OCI-LY1 (cell line): Measurements from ENCODE around the gene FLG.
"Not testable (repeated sequence)": the region's sequence is repeated elsewhere in the genome, so short reads cannot be mapped to it uniquely, and the experiment has no call there.

ENCODE experiments used
- H2AFZ ChIP-seq: fragments of 200-600 bp; sonication (generic), shearing (Covaris generic); 2 replicates; pipeline ENCODE4 v1.6.0; 2014; ENCODE audit warnings: antibody characterized with exemption, mild to moderate bottlenecking, low read length
- H3F3A ChIP-seq: fragments of 200-600 bp; sonication (generic), shearing (Covaris generic); 2 replicates; pipeline ENCODE4 v1.6.0; 2014; ENCODE audit warnings: mild to moderate bottlenecking, antibody characterized with exemption, low read length, moderate library complexity; ENCODE audit not compliant: insufficient read depth
- H3K27ac ChIP-seq: fragments of 200-600 bp; sonication (generic); 2 replicates; pipeline ENCODE4 v1.5.1; 2014; ENCODE audit warnings: low read length, mixed run types, mild to moderate bottlenecking, low read depth; ENCODE audit not compliant: poor library complexity, severe bottlenecking
- H3K27me3 ChIP-seq: fragments of 200-600 bp; sonication (generic); 2 replicates; pipeline ENCODE4 v1.6.0; 2014; ENCODE audit warnings: antibody characterized with exemption, mild to moderate bottlenecking, low read length, moderate library complexity; ENCODE audit not compliant: insufficient read depth
- H3K36me3 ChIP-seq: fragments of 200-600 bp; sonication (generic); 2 replicates; pipeline ENCODE4 v1.6.1; 2014; ENCODE audit warnings: mild to moderate bottlenecking, antibody characterized with exemption, low read length, moderate library complexity, mixed read lengths; ENCODE audit not compliant: insufficient read depth
- H3K4me1 ChIP-seq: fragments of 200-600 bp; sonication (generic); 2 replicates; pipeline ENCODE4 v1.5.1; 2014; ENCODE audit warnings: mild to moderate bottlenecking, low read length, moderate library complexity; ENCODE audit not compliant: insufficient read depth, severe bottlenecking
- H3K4me2 ChIP-seq: fragments of 200-600 bp; sonication (generic), shearing (Covaris generic); 2 replicates; pipeline ENCODE4 v1.6.1; 2014; ENCODE audit warnings: low read length
- H3K4me3 ChIP-seq: fragments of 200-600 bp; sonication (generic); 2 replicates; pipeline ENCODE4 v1.5.1; 2014; ENCODE audit warnings: low read length, low read depth, mild to moderate bottlenecking, mixed read lengths; ENCODE audit not compliant: poor library complexity, severe bottlenecking
- H3K79me2 ChIP-seq: fragments of 200-600 bp; shearing (Covaris generic); 2 replicates; pipeline ENCODE4 v1.6.1; 2016; ENCODE audit warnings: mixed run types, low read length, mixed read lengths; ENCODE audit not compliant: insufficient read depth
- H3K9ac ChIP-seq: fragments of 200-600 bp; sonication (generic), shearing (Covaris generic); 2 replicates; pipeline ENCODE4 v1.6.1; 2014; ENCODE audit warnings: mild to moderate bottlenecking, low read length, mixed read lengths
- H3K9me2 ChIP-seq: fragments of 200-600 bp; sonication (generic), shearing (Covaris generic); 2 replicates; pipeline ENCODE4 v1.6.1; 2014; ENCODE audit warnings: low read depth, mild to moderate bottlenecking, low read length, mixed read lengths
- H3K9me3 ChIP-seq: fragments of 200-600 bp; shearing (Covaris generic); 2 replicates; pipeline ENCODE4 v1.6.1; 2014; ENCODE audit warnings: low read length, mixed read lengths
- H4K20me1 ChIP-seq: fragments of 200-600 bp; sonication (generic), shearing (Covaris generic); 2 replicates; pipeline ENCODE4 v1.6.0; 2016; ENCODE audit warnings: mild to moderate bottlenecking, low read length; ENCODE audit not compliant: insufficient read depth

Gene FLG

GRCh38 chr1:152256394-152256793, 68.6 kb downstream of the FLG start:
- not testable (repeated sequence) for H3K27me3 ChIP-seq, H3K36me3 ChIP-seq, H2AFZ ChIP-seq, H3F3A ChIP-seq, H3K9ac ChIP-seq, H3K4me2 ChIP-seq, H3K4me3 ChIP-seq, H4K20me1 ChIP-seq, H3K27ac ChIP-seq, H3K9me2 ChIP-seq, H3K9me3 ChIP-seq, H3K4me1 ChIP-seq, H3K79me2 ChIP-seq
